ENCODE data around the gene VIT.

DNA sequence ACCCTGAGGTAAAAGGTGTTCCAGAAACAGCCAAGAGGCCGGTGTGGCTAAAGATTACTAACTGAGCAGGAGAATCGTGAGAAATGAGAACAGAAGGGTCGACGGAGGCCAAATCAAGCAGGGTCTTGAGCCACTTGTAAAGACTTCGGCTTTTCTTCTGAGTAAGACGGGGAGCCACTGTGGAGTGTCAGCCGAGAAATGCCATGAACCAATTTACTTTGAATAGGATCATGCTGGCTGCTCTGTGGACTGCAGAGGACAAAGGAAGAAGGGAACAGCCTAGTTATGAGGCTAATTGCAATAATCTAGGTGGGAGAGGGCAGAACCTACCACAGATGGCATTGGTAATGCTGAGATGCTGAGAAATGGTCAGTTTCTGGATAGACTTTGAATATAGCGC lies 16.8 kb downstream of the VIT start:
- TF ChIP-seq POLR2AphosphoS5 (IDR thresholded peaks at IDR 0.05; ENCODE audit: low read depth, low read length) = no peak
- no peak for TF ChIP-seq TAF1 (IDR thresholded peaks at IDR 0.05; ENCODE audit: low read depth, low read length)
- no peak for TF ChIP-seq PAX5 (IDR thresholded peaks at IDR 0.05; ENCODE audit: insufficient read depth, low read length, severe bottlenecking)

Data from GM12891 (cell line).